GM19467 (cell line): ENCODE results near the gene DYRK1A.

Source experiments
- ATAC-seq: cut with Tn5 transposase; IDR thresholded peaks from one replicate; pipeline ENCODE4 v1.9.1; 2021; ENCODE audit warnings: mild to moderate bottlenecking, moderate library complexity; ENCODE audit not compliant: unreplicated experiment

The DYRK1A gene

GRCh38 chr21:37365517-37366481, 774 bp upstream of the DYRK1A start:
- ATAC-seq = peak; percentile 31

GRCh38 chr21:37367336-37367702, 746 bp downstream of the DYRK1A start:
- ATAC-seq = no peak

- ATAC-seq = no peak
Measured at GRCh38 chr21:37367703-37368540, 1.3 kb downstream of the DYRK1A start.

- ATAC-seq = no peak
Measured at GRCh38 chr21:37368541-37369279, 2.1 kb downstream of the DYRK1A start.

- no peak for ATAC-seq
Measured at GRCh38 chr21:37369307-37369854, 2.8 kb downstream of the DYRK1A start.

GRCh38 chr21:37370152-37371040, 3.8 kb downstream of the DYRK1A start:
- ATAC-seq = no peak

- no peak for ATAC-seq
Measured at GRCh38 chr21:37371041-37371397, 4.4 kb downstream of the DYRK1A start.

- no peak for ATAC-seq
Measured at GRCh38 chr21:37372127-37372731, 5.7 kb downstream of the DYRK1A start.

GRCh38 chr21:37372951-37373350, 6.4 kb downstream of the DYRK1A start:
- no peak for ATAC-seq

- ATAC-seq = no peak
Measured at GRCh38 chr21:37373539-37373938, 7.0 kb downstream of the DYRK1A start.

- no peak for ATAC-seq
Measured at GRCh38 chr21:37374027-37374426, 7.5 kb downstream of the DYRK1A start.

GRCh38 chr21:37375866-37376574, 9.4 kb downstream of the DYRK1A start:
- no peak for ATAC-seq

GRCh38 chr21:37378700-37379139, 12.1 kb downstream of the DYRK1A start:
- no peak for ATAC-seq

GRCh38 chr21:37380349-37381323, 14.1 kb downstream of the DYRK1A start:
- no peak for ATAC-seq

- no peak for ATAC-seq
Measured at GRCh38 chr21:37381883-37382585, 15.5 kb downstream of the DYRK1A start.

GRCh38 chr21:37383086-37383485, 16.5 kb downstream of the DYRK1A start:
- ATAC-seq = no peak

- no peak for ATAC-seq
Measured at GRCh38 chr21:37383784-37384311, 17.3 kb downstream of the DYRK1A start.
